VCaP (cell line): ENCODE results near the gene CASZ1.

ENCODE experiments used
- H3K27ac ChIP-seq: fragments of 450-650 bp; 2 replicates; pipeline ENCODE4 v1.5.1; 2017
- CTCF ChIP-seq: fragments of 450-650 bp; conservative IDR thresholded peaks from 2 replicates; pipeline ENCODE4 v1.5.1; 2017; ENCODE audit warnings: mild to moderate bottlenecking, moderate library complexity

Gene CASZ1

GRCh38 chr1:10650556-10651388 is 145.7 kb downstream of the CASZ1 start:
- TF ChIP-seq CTCF, result no peak

DNA sequence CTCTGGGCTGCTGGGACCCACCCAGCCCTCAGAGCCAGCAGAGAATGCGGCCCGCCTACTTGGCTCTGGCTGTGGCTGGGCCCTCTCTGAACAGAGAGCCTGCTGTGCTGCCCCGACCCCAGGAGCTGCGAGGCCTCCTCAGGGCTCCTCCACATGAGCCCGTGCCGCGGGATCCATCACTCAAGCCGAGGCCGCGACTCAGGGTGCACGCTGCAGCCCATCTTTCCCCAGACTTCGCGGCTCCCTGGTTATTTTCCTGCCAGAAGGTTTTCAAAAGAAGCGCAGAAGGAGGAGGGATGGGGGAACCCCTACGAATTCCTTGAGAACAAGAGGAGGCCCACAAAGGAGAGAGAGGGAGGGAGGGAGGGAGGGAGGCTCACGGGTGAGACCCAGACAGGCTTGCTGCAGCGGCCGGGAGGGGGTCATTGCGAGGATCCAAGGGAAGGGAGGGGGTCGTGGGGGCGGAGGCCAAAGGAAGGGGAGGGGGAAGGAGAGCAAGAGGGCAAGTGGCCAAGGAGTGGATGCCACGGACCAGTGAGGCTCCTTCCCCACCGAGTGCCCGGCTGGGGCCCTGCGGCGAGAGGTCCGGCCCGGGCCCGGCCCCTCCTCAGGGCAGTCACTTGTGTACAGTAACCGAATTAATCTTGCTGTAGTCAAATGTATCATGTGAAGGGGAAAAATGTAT is 146.8 kb downstream of the CASZ1 start:
- TF ChIP-seq CTCF, result no peak
- H3K27ac ChIP-seq, result peak overlapping the region; percentile 11; the same call in 1 of the 2 replicates

More at GRCh38 chr1:10650556-10651388, 145.7 kb downstream of the CASZ1 start:
- peak overlapping the region; percentile 7; the same call in 1 of the 2 replicates for H3K27ac ChIP-seq

GRCh38 chr1:10648689-10649516 is 147.5 kb downstream of the CASZ1 start:
- peak overlapping the region; percentile 11; the same call in 1 of the 2 replicates for H3K27ac ChIP-seq
- TF ChIP-seq CTCF, result no peak

- no peak for TF ChIP-seq CTCF
- H3K27ac ChIP-seq, result peak overlapping the region; percentile 9; the same call in 1 of the 2 replicates
These were observed 148.9 kb downstream of the CASZ1 start for GRCh38 chr1:10647414-10648170.

GRCh38 chr1:10646347-10646861 is 150.0 kb downstream of the CASZ1 start:
- 0 out of 2 replicates have a peak overlapping the region, but pooled peaks have one; percentile 4 for H3K27ac ChIP-seq
- TF ChIP-seq CTCF, result no peak

GRCh38 chr1:10644307-10645128 is 151.9 kb downstream of the CASZ1 start:
- H3K27ac ChIP-seq, result peak overlapping the region; percentile 32
- TF ChIP-seq CTCF, result no peak
